HCT116 (cell line): ENCODE measurements around the gene LOXHD1. TPM values are rescaled to one million over a fixed set of nuclear protein-coding genes. Genes with fewer than 3 reads are reported as not detected.

ENCODE experiments used
- ATAC-seq: fragments of 200-7000 bp; cut with Tn5 transposase; 2 replicates; pipeline ENCODE4 v1.9.1; 2020; ENCODE audit warnings: mild to moderate bottlenecking, moderate library complexity
- BruUV-seq: library from RNA; stranded (reverse); fragments of 400-500 nt; replicated peaks from 2 replicates; lab custom pipeline; 2021; lab: Mats Ljungman, UMichigan
- CTCF ChIA-PET: fragments of 300-600 bp; sonication (Branson Sonifier 250); formaldehyde crosslinking; loops from one replicate; lab custom pipeline; 2021; ENCODE audit warnings: antibody characterized with exemption; lab: Charles Lee
- POLR2A ChIA-PET: fragments of 300-600, 350-600 bp; sonication (Branson Sonifier 250); formaldehyde crosslinking; loops from one replicate; lab custom pipeline; 2021; ENCODE audit warnings: antibody characterized with exemption; lab: Charles Lee
- RAD21 ChIA-PET, 2 experiments: fragments of 300-600 bp; sonication (Branson Sonifier 250); formaldehyde crosslinking; loops; one replicate each; lab custom pipeline; 2023; ENCODE audit warnings: low total read pairs in 2 of 2; ENCODE audit not compliant: uncharacterized antibody in 2 of 2, unreplicated experiment in 2 of 2, low non-redundant PET in 1 of 2; lab: Charles Lee
- DNase-seq: peaks from one replicate; pipeline ENCODE4 v3.0.0-alpha.2; 2010; ENCODE audit warnings: low read depth, low spot score
- H2AFZ ChIP-seq: fragments of 200-600 bp; shearing (Covaris generic), sonication (generic); 2 replicates; pipeline ENCODE4 v1.6.1; 2017; ENCODE audit warnings: low read depth, mixed run types, mixed read lengths, antibody characterized with exemption, low read length; ENCODE audit not compliant: poor library complexity, severe bottlenecking
- H3K27ac ChIP-seq: 2 replicates; pipeline ENCODE4 v1.5.1; 2012; ENCODE audit warnings: low read depth, low read length
- H3K27me3 ChIP-seq: fragments of 200-600 bp; sonication (generic); 2 replicates; pipeline ENCODE4 v1.6.1; 2016; ENCODE audit warnings: mixed run types, low read length, mixed read lengths; ENCODE audit not compliant: insufficient read depth
- H3K36me3 ChIP-seq, 2 experiments: fragments of 200-500 bp in 1 of 2; fragments of 200-600 bp in 1 of 2; sonication (Bioruptor generic) in 1 of 2; sonication (generic) in 1 of 2; 2 replicates each; pipeline versions ENCODE4 v1.5.1 to v1.6.1; 2014 to 2016; ENCODE audit warnings: low read length in 2 of 2, inconsistent platforms in 1 of 2, mixed read lengths in 1 of 2, mixed run types in 1 of 2; ENCODE audit not compliant: insufficient read depth in 2 of 2, control insufficient read depth in 1 of 2
- H3K4me1 ChIP-seq, 2 experiments: fragments of 200-600 bp in 1 of 2; sonication (generic) in 1 of 2; 2 replicates each; pipeline versions ENCODE4 v1.5.1 to v1.6.1; 2012 to 2017; ENCODE audit warnings: low read length in 2 of 2, inconsistent platforms in 1 of 2, mild to moderate bottlenecking in 1 of 2, mixed read lengths in 1 of 2, mixed run types in 1 of 2, moderate library complexity in 1 of 2; ENCODE audit not compliant: insufficient read depth in 2 of 2, control insufficient read depth in 1 of 2
- H3K4me2 ChIP-seq: fragments of 200-600 bp; sonication (generic); 2 replicates; pipeline ENCODE4 v1.6.1; 2017; ENCODE audit warnings: mixed run types, low read length, mixed read lengths
- H3K4me3 ChIP-seq, 2 experiments: fragments of 200-600 bp in 1 of 2; sonication (generic) in 1 of 2; replicated peaks in 1 of 2; 2 replicates each; pipeline ENCODE4 v1.5.1; 2011 to 2016; ENCODE audit warnings: low read length in 2 of 2, control low read depth in 1 of 2, low read depth in 1 of 2, mild to moderate bottlenecking in 1 of 2, mixed read lengths in 1 of 2, mixed run types in 1 of 2
- H3K79me2 ChIP-seq: fragments of 200-600 bp; sonication (generic); 2 replicates; pipeline ENCODE4 v1.6.1; 2017; ENCODE audit warnings: mild to moderate bottlenecking, mixed run types, low read length, moderate library complexity, mixed read lengths; ENCODE audit not compliant: insufficient read depth
- H3K9ac ChIP-seq: fragments of 200-600 bp; sonication (generic); 2 replicates; pipeline ENCODE4 v1.6.1; 2016; ENCODE audit warnings: low read length, mixed read lengths
- H3K9me2 ChIP-seq: fragments of 200-600 bp; sonication (generic), shearing (Covaris generic); 2 replicates; pipeline ENCODE4 v1.6.1; 2017; ENCODE audit warnings: mixed run types, mild to moderate bottlenecking, moderate library complexity; ENCODE audit not compliant: insufficient read depth
- H3K9me3 ChIP-seq, 2 experiments: fragments of 200-500 bp in 1 of 2; fragments of 200-600 bp in 1 of 2; sonication (Bioruptor generic) in 1 of 2; sonication (generic) in 1 of 2; 2 replicates each; pipeline ENCODE4 v1.6.1; 2014 to 2017; ENCODE audit warnings: low read length in 2 of 2, mixed read lengths in 2 of 2, inconsistent platforms in 1 of 2, low read depth in 1 of 2, mild to moderate bottlenecking in 1 of 2, mixed run types in 1 of 2, moderate library complexity in 1 of 2; ENCODE audit not compliant: control insufficient read depth in 1 of 2, insufficient read depth in 1 of 2
- H4K20me1 ChIP-seq: fragments of 200-600 bp; sonication (generic), shearing (Covaris generic); 2 replicates; pipeline ENCODE4 v1.6.1; 2017; ENCODE audit warnings: mixed run types, mild to moderate bottlenecking, moderate library complexity; ENCODE audit not compliant: insufficient read depth
- ATF3 ChIP-seq: IDR thresholded peaks from 2 replicates; pipeline ENCODE4 v1.6.1; 2012
- CBX3 ChIP-seq: IDR thresholded peaks from 2 replicates; pipeline ENCODE4 v1.6.1; 2012; ENCODE audit warnings: low read depth
- CEBPB ChIP-seq: IDR thresholded peaks from 2 replicates; pipeline ENCODE4 v1.6.1; 2012; ENCODE audit warnings: low read depth
- ELF1 ChIP-seq: IDR thresholded peaks from 2 replicates; pipeline ENCODE4 v1.6.1; 2012; ENCODE audit warnings: low read depth, borderline replicate concordance
- EZH2 ChIP-seq: fragments of 200-600 bp; sonication (generic); IDR thresholded peaks from 2 replicates; pipeline ENCODE4 v1.6.1; 2017; ENCODE audit warnings: antibody characterized with exemption, mixed run types
- EZH2phosphoT487 ChIP-seq: fragments of 200-600 bp; IDR thresholded peaks from 2 replicates; pipeline ENCODE4 v1.6.1; 2018; ENCODE audit warnings: antibody characterized with exemption, borderline replicate concordance
- FOSL1 ChIP-seq: IDR thresholded peaks from 2 replicates; pipeline ENCODE4 v1.6.1; 2012; ENCODE audit warnings: low read depth
- JUND ChIP-seq: IDR thresholded peaks from 2 replicates; pipeline ENCODE4 v1.6.1; 2012
- MAX ChIP-seq: IDR thresholded peaks from 2 replicates; pipeline ENCODE4 v1.6.1; 2012
- POLR2A ChIP-seq: IDR thresholded peaks from 2 replicates; pipeline ENCODE4 v1.7.0; 2011; ENCODE audit warnings: borderline replicate concordance; ENCODE audit not compliant: insufficient read depth, insufficient read length; ENCODE audit errors: extremely low read depth
- POLR2AphosphoS5 ChIP-seq: IDR thresholded peaks from 2 replicates; pipeline ENCODE4 v1.6.1; 2011; ENCODE audit warnings: mild to moderate bottlenecking, low read depth, low read length, moderate library complexity
- RAD21 ChIP-seq: IDR thresholded peaks from 2 replicates; pipeline ENCODE4 v1.6.1; 2012; ENCODE audit warnings: low read depth, mild to moderate bottlenecking
- REST ChIP-seq: IDR thresholded peaks from 2 replicates; pipeline ENCODE4 v1.6.1; 2012; ENCODE audit warnings: low read depth
- SIN3A ChIP-seq: IDR thresholded peaks from 2 replicates; pipeline ENCODE4 v1.6.1; 2012; ENCODE audit warnings: low read depth
- SP1 ChIP-seq: IDR thresholded peaks from 2 replicates; pipeline ENCODE4 v1.6.1; 2012; ENCODE audit warnings: low read depth
- SRF ChIP-seq: IDR thresholded peaks from 2 replicates; pipeline ENCODE4 v1.6.1; 2012; ENCODE audit warnings: low read depth
- ZBTB33 ChIP-seq: IDR thresholded peaks from 2 replicates; pipeline ENCODE4 v1.6.1; 2011; ENCODE audit warnings: mild to moderate bottlenecking, low read length, moderate library complexity; ENCODE audit not compliant: insufficient replicate concordance; ENCODE audit errors: extremely low read depth
- ZFX ChIP-seq: fragments of 450-650 bp; IDR thresholded peaks from 2 replicates; pipeline ENCODE4 v1.6.1; 2017
- ZNF274 ChIP-seq: fragments of 200-500 bp; sonication (Bioruptor generic); IDR thresholded peaks from 2 replicates; pipeline ENCODE4 v1.6.1; 2014; ENCODE audit warnings: mild to moderate bottlenecking, low read depth, low read length, inconsistent platforms
- intact Hi-C: fragments of 100-400 bp; cut with micrococcal nuclease; formaldehyde crosslinking; loops from 2 replicates; pipeline ENCODE4 v1.10.0; 2022
- total RNA-seq: library from RNA; stranded (reverse); gene quantifications from one replicate; pipeline ENCODE4 v1.2.1, GENCODE V29; 2021; ENCODE audit not compliant: unreplicated experiment

The LOXHD1 gene
- total RNA-seq, 1 experiment from 2014 or later = not detected

GRCh38 chr18:46629361-46629760 lies 27.7 kb downstream of the LOXHD1 start:
- no peaks in the 10 kb centered on the region for H3K9me3 ChIP-seq
- ATAC-seq = no peak
- H3K4me1 ChIP-seq = peaks cover 0 to 8% of the 10 kb centered on the region in 2 experiments; a peak in 2 of 4 replicates
- TF ChIP-seq REST (no peak), CBX3 (no peak), ZFX (no peak), SP1 (no peak), SRF (no peak), ELF1 (no peak), ZBTB33 (no peak), MAX (no peak), ATF3 (no peak), EZH2 (no peak), POLR2AphosphoS5 (no peak), JUND (no peak), SIN3A (no peak), POLR2A (no peak), ZNF274 (no peak), CEBPB (no peak), EZH2phosphoT487 (no peak), FOSL1 (no peak), RAD21 (no peak)
- TF ChIP-seq, all 23 proteins: peak for 0
- Histone ChIP-seq H3K9ac (no peak overlapping the region), H3K79me2 (no peaks in the 10 kb centered on the region), H2AFZ (no peak overlapping the region), H3K9me2 (no peaks in the 10 kb centered on the region), H3K4me2 (no peak overlapping the region), H4K20me1 (no peaks in the 10 kb centered on the region), H3K27ac (no peak overlapping the region), H3K36me3 (no peaks in the 10 kb centered on the region), H3K4me3 (no peak overlapping the region), H3K27me3 (peaks cover 38% of the 10 kb centered on the region)
- no peak for DNase-seq
- ChIA-PET CTCF (no interaction called here), RAD21 (no interaction called here), POLR2A (no interaction called here)
- intact Hi-C loops = no loop called here
- no TSS peak for BruUV-seq
